Body of pancreas (tissue), 4 donors: ENCODE data around the gene SGMS1. TPM values are rescaled to one million over a fixed set of nuclear protein-coding genes. Genes with fewer than 3 reads are reported as not detected.

ENCODE experiments used
- ATAC-seq: fragments of 150-250 bp; one replicate; pipeline ENCODE4 v1.9.1; 2016
- DNase-seq, 4 donors: peaks; one replicate each; pipeline ENCODE4 v3.0.0-alpha.2; 2019
- H3K27ac ChIP-seq, 4 donors: fragments of 200-600 bp; sonication (generic); 1 replicate in 3 of 4; 2 replicates in 1 of 4; pipeline versions ENCODE4 v1.5.1 to v1.6.1; 2016 to 2019; ENCODE audit warnings: mild to moderate bottlenecking in 1 of 4, mixed read lengths in 1 of 4, moderate library complexity in 1 of 4
- H3K27me3 ChIP-seq, 2 donors: fragments of 200-600 bp; sonication (generic); one replicate each; pipeline ENCODE4 v1.6.0; 2016; ENCODE audit warnings: mild to moderate bottlenecking in 1 of 2
- H3K36me3 ChIP-seq, 2 donors: fragments of 200-600 bp; sonication (generic); replicated peaks in 1 of 2; 2 replicates each; pipeline ENCODE4 v1.5.1; 2016; ENCODE audit warnings: low read depth in 2 of 2; ENCODE audit not compliant: insufficient read depth in 1 of 2
- H3K4me1 ChIP-seq: fragments of 200-600 bp; sonication (generic); one replicate; pipeline ENCODE4 v1.6.0; 2016
- H3K4me3 ChIP-seq, 2 donors: fragments of 200-600 bp; sonication (generic); 1 replicate in 1 of 2; 2 replicates in 1 of 2; pipeline ENCODE4 v1.5.1; 2016 to 2019
- H3K9me3 ChIP-seq, 3 donors: fragments of 200-600 bp; sonication (generic); 1 replicate in 2 of 3; 2 replicates in 1 of 3; pipeline ENCODE4 v1.5.1; 2016
- CTCF ChIP-seq, 7 experiments: fragments of 450-650 bp in 4 of 7; fragments of 200-600 bp in 3 of 7; sonication (generic) in 3 of 7; IDR thresholded peaks; one replicate each; pipeline ENCODE4 v1.5.1; 2016 to 2019; ENCODE audit warnings: antibody characterized with exemption in 7 of 7
- POLR2A ChIP-seq, 3 donors: fragments of 450-650 bp; IDR thresholded peaks; one replicate each; pipeline ENCODE4 v1.6.1; 2016; ENCODE audit warnings: antibody characterized with exemption in 3 of 3, mild to moderate bottlenecking in 2 of 3
- WGBS, 2 donors: methylation state at CpG; one replicate each; pipeline ENCODE4 v1.1.5; 2017; 5-methylcytosine and 5-hydroxymethylcytosine counted together
- intact Hi-C: fragments of 100-400 bp; cut with DNase I; formaldehyde crosslinking; loops from one replicate; pipeline ENCODE4 v1.15.1; 2023
- total RNA-seq, 2 donors: library from RNA; depleted of rRNA; stranded (reverse); fragments of >200 nt; gene quantifications; one replicate each; pipeline ENCODE4 v1.1.0, GENCODE V29; 2016

Gene SGMS1
- total RNA-seq, 2 donors from 2014 or later: 46.2 to 68.9 TPM

GRCh38 chr10:50613726-50614443, 9.9 kb downstream of the SGMS1 start:
- no peaks in the 10 kb centered on the region for H3K9me3 ChIP-seq
- no peak for DNase-seq
- H3K4me1 ChIP-seq: peaks cover 71% of the 10 kb centered on the region
- TF ChIP-seq CTCF (IDR thresholded peaks at IDR 0.05): no peak
- no peak for TF ChIP-seq POLR2A (IDR thresholded peaks at IDR 0.05)
- peak overlapping the region; percentile 32 to 67 (median 62) for H3K27ac ChIP-seq
- peak; percentile 5 for ATAC-seq
- H3K4me3 ChIP-seq: no peak overlapping the region
- no peaks in the 10 kb centered on the region for H3K27me3 ChIP-seq
- H3K36me3 ChIP-seq: no peaks in the 10 kb centered on the region
- intact Hi-C loops: no loop called here
- 35 to 40% methylated on average over 4 of the region's 4 CpGs for WGBS, 2 donors

DNA sequence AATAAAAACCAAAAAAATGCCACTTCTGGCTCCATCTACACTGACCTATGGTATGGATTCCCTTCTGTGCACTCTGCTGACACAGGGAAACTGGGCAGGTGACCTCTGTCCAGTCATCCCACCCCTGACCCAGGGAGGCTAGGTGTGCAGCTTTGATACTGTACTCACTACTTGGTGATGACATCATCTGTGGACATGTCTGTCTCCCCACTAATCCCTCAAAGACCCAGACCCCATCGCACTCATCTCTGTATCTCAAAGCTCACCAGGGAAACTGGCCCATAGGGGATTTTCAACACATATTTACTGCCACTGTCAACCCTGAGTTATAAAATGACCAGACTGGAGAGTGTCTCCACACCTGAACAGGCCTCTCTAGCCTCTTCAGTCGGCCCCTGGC, 10.6 kb downstream of the SGMS1 start:
- peak overlapping the region in 3 of 4 donors; percentile 58 to 67 (median 66) for H3K27ac ChIP-seq
- WGBS, 2 donors: 54 to 57% methylated on average over 2 of the region's 2 CpGs
- DNase-seq: no peak

GRCh38 chr10:50610368-50610767, 13.4 kb downstream of the SGMS1 start:
- TF ChIP-seq CTCF (IDR thresholded peaks at IDR 0.05) (no peak), POLR2A (IDR thresholded peaks at IDR 0.05) (no peak)
- DNase-seq (peak; percentile 56 to 76 (median 68)), ATAC-seq (no peak)
- Histone ChIP-seq H3K36me3 (no peaks in the 10 kb centered on the region), H3K4me3 (no peak overlapping the region), H3K27ac (peak overlapping the region in 3 of 4 donors; percentile 40 to 67 (median 66)), H3K9me3 (no peaks in the 10 kb centered on the region), H3K4me1 (peaks cover 90% of the 10 kb centered on the region), H3K27me3 (no peaks in the 10 kb centered on the region)
- intact Hi-C loops: no loop called here
- WGBS, 2 donors: 33% methylated on average over 4 of the region's 4 CpGs

More for the DNA sequence above, 10.6 kb downstream of the SGMS1 start:
- Histone ChIP-seq H3K4me3 (no peak overlapping the region), H3K27me3 (no peaks in the 10 kb centered on the region), H3K9me3 (no peaks in the 10 kb centered on the region), H3K4me1 (peaks cover 71% of the 10 kb centered on the region), H3K36me3 (no peaks in the 10 kb centered on the region)
- no peak for ATAC-seq
- intact Hi-C loops: no loop called here
- TF ChIP-seq POLR2A (IDR thresholded peaks at IDR 0.05) (no peak), CTCF (IDR thresholded peaks at IDR 0.05) (no peak)

DNA sequence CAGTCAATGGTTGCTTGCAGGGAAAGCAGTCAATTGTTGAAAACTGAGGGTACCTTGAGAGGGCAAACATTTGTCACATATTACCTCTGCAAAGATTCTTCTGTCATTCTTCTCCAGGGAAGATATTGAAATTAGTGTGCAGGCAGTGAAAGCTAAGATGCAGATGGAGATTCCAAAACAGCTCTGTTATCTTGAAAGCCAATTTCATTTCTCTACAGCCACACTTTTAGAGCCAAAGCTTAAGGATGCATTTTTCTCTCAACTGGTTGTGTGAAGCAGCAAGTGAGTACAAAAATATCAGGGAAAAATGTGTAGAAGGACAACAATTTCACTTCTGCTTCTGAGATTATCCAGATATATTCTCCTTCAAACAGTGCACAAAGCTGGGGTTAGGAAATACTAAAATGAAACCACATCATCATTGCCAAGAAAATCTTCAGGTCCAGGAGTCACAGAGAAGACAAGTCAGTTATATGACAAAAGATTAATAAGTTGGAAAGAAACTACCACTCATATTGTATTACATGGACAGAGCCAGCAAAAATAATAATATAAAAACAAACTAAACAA, 16.3 kb downstream of the SGMS1 start:
- intact Hi-C loops: no loop called here
- DNase-seq (no peak), ATAC-seq (no peak)
- peak overlapping the region in 1 of 4 donors; percentile 59 for H3K27ac ChIP-seq
- H3K36me3 ChIP-seq: no peaks in the 10 kb centered on the region
- H3K27me3 ChIP-seq: no peaks in the 10 kb centered on the region
- TF ChIP-seq POLR2A (IDR thresholded peaks at IDR 0.05): no peak
- no peak for TF ChIP-seq CTCF (IDR thresholded peaks at IDR 0.05)
- H3K4me1 ChIP-seq: peaks cover 90% of the 10 kb centered on the region
- no peak overlapping the region for H3K4me3 ChIP-seq
- no peaks in the 10 kb centered on the region for H3K9me3 ChIP-seq

DNA sequence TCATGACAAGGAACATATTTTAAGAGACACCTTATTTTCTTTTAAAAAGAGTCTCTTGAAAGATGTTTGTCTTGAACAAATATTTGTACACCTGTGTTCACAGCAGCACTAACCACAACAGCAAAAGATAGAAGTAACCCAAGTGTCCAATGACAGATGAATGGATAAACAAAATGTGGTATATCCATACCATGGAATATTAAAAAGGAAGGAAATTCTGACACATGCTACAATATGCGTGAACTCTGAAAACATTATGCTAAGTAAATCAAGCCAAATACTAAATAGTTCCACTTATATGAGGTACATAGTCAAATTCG, 17.8 kb downstream of the SGMS1 start:
- intact Hi-C loops: no loop called here
- DNase-seq (no peak), ATAC-seq (no peak)
- Histone ChIP-seq H3K9me3 (no peaks in the 10 kb centered on the region), H3K27me3 (no peaks in the 10 kb centered on the region), H3K36me3 (no peaks in the 10 kb centered on the region), H3K4me1 (peaks cover 90% of the 10 kb centered on the region), H3K4me3 (no peak overlapping the region), H3K27ac (peak overlapping the region in 3 of 4 donors; percentile 59 to 80 (median 69))
- 69 to 72% methylated on average over 2 of the region's 2 CpGs for WGBS, 2 donors
- TF ChIP-seq CTCF (IDR thresholded peaks at IDR 0.05) (no peak), POLR2A (IDR thresholded peaks at IDR 0.05) (no peak)
